ENCODE results near the gene BUB3. TPM values are rescaled to one million over a fixed set of nuclear protein-coding genes. Genes with fewer than 3 reads are reported as not detected.

BUB3 gene
- total RNA-seq, 4 donors from 2014 or later: 43.0 to 84.0 (median 49.2) TPM

DNA sequence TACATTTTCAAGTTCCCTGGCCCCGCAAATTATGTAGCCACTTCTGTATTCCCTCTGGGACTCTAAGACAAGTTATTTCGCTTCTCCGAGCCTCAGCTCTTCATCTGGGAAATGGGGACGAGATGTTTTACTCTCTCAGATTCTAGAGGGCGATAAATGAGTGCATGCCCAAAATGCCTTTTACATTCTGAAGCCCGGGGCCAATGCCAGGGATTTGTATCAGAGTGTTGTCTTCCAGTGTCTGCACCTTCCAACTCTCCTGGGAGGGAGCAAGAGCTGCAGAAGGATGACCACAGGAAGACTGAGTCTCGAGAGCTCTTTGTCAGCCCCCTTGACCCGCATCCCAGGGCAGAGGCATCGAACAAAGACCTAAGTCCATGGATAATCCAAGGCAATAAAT lies 39.9 kb downstream of the BUB3 start:
- no peak for TF ChIP-seq POLR2A (IDR thresholded peaks at IDR 0.05)
- TF ChIP-seq, protein P1, sequence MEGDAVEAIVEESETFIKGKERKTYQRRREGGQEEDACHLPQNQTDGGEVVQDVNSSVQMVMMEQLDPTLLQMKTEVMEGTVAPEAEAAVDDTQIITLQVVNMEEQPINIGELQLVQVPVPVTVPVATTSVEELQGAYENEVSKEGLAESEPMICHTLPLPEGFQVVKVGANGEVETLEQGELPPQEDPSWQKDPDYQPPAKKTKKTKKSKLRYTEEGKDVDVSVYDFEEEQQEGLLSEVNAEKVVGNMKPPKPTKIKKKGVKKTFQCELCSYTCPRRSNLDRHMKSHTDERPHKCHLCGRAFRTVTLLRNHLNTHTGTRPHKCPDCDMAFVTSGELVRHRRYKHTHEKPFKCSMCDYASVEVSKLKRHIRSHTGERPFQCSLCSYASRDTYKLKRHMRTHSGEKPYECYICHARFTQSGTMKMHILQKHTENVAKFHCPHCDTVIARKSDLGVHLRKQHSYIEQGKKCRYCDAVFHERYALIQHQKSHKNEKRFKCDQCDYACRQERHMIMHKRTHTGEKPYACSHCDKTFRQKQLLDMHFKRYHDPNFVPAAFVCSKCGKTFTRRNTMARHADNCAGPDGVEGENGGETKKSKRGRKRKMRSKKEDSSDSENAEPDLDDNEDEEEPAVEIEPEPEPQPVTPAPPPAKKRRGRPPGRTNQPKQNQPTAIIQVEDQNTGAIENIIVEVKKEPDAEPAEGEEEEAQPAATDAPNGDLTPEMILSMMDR (IDR thresholded peaks at IDR 0.05 in 4 of 5, conservative IDR thresholded peaks at IDR 0.05 in 1 of 5): no peak
- no peak for DNase-seq
- Histone ChIP-seq H3K36me3 (no peaks in the 10 kb centered on the region), H3K4me1 (no peaks in the 10 kb centered on the region), H3K9me3 (no peaks in the 10 kb centered on the region), H3K4me3 (no peak overlapping the region), H3K27ac (no peak overlapping the region), H3K27me3 (no peaks in the 10 kb centered on the region)
- ATAC-seq: no peak
- intact Hi-C loops (cut with DNase I; ENCODE audit: low total_unique reads) (no loop called here), in situ Hi-C loops (cut with MboI; ENCODE audit: low sequenced_read_pairs in 4 of 4) (no loop called here)

GRCh38 chr10:123200531-123200930 lies 46.3 kb downstream of the BUB3 start:
- Histone ChIP-seq H3K9me3 (no peaks in the 10 kb centered on the region), H3K36me3 (no peaks in the 10 kb centered on the region), H3K4me3 (no peak overlapping the region), H3K4me1 (no peaks in the 10 kb centered on the region), H3K27me3 (no peaks in the 10 kb centered on the region), H3K27ac (no peak overlapping the region)
- intact Hi-C loops (cut with DNase I; ENCODE audit: low total_unique reads) (no loop called here), in situ Hi-C loops (cut with MboI; ENCODE audit: low sequenced_read_pairs in 4 of 4) (no loop called here)
- DNase-seq: no peak
- no peak for ATAC-seq
- no peak for TF ChIP-seq POLR2A (IDR thresholded peaks at IDR 0.05)
- TF ChIP-seq, protein P1 (IDR thresholded peaks at IDR 0.05 in 4 of 5, conservative IDR thresholded peaks at IDR 0.05 in 1 of 5): no peak

- Histone ChIP-seq H3K27me3 (no peaks in the 10 kb centered on the region), H3K4me3 (no peak overlapping the region), H3K4me1 (no peaks in the 10 kb centered on the region), H3K27ac (no peak overlapping the region), H3K9me3 (no peaks in the 10 kb centered on the region), H3K36me3 (no peaks in the 10 kb centered on the region)
- in situ Hi-C loops (cut with MboI; ENCODE audit: low sequenced_read_pairs in 4 of 4) (no loop called here), intact Hi-C loops (cut with DNase I; ENCODE audit: low total_unique reads) (no loop called here)
- no peak for ATAC-seq
- no peak for DNase-seq
- TF ChIP-seq POLR2A (IDR thresholded peaks at IDR 0.05): no peak
- TF ChIP-seq, protein P1 (IDR thresholded peaks at IDR 0.05 in 4 of 5, conservative IDR thresholded peaks at IDR 0.05 in 1 of 5): no peak
Measured at GRCh38 chr10:123202506-123202905, 48.3 kb downstream of the BUB3 start.

DNA sequence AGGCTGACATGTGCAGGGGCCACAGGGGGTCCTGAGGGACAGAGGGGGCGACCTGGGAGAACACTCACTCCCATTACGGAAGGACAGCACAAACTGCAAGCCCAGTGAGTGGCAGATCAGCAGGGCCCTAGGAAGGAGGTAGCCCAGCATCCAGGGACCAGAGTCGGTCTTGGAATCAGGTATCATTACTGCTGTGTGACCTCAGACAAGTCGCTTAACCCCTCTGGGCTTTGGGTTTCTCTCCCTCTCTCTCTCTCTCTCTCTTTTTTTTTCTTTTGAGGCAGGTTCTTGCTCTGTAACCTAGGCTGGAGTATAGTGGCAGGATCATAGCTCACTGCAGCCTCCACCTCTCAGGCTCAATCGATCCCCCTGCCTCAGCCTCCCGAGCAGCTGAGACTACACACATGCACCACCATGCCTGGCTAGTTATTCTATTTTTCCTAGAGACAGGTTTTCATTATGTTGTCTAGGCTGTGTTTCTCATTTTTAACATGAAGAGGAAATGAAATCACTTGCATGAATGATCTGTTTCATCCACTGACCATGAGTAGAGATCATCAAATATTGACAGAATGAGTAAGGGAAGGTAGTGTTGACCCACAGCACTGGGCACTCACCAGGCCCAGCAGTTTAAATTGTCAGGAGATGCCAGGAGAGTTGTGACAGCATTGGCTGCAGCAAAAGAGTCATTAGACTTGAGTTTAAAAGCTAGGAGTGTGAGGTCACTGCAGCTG lies 49.4 kb downstream of the BUB3 start:
- TF ChIP-seq POLR2A (IDR thresholded peaks at IDR 0.05): no peak
- TF ChIP-seq, protein P1 (IDR thresholded peaks at IDR 0.05 in 4 of 5, conservative IDR thresholded peaks at IDR 0.05 in 1 of 5): no peak
- Histone ChIP-seq H3K4me3 (no peak overlapping the region), H3K4me1 (no peaks in the 10 kb centered on the region), H3K27me3 (no peaks in the 10 kb centered on the region), H3K27ac (no peak overlapping the region), H3K9me3 (no peaks in the 10 kb centered on the region), H3K36me3 (no peaks in the 10 kb centered on the region)
- intact Hi-C loops (cut with DNase I; ENCODE audit: low total_unique reads) (no loop called here), in situ Hi-C loops (cut with MboI; ENCODE audit: low sequenced_read_pairs in 4 of 4) (no loop called here)
- no peak for ATAC-seq
- DNase-seq: no peak

GRCh38 chr10:123204127-123204461 lies 49.9 kb downstream of the BUB3 start:
- ATAC-seq: no peak
- no peak overlapping the region for H3K27ac ChIP-seq

More at GRCh38 chr10:123204127-123204461, 49.9 kb downstream of the BUB3 start:
- no peak overlapping the region for H3K4me3 ChIP-seq
- no peaks in the 10 kb centered on the region for H3K9me3 ChIP-seq
- DNase-seq: no peak
- H3K4me1 ChIP-seq: no peaks in the 10 kb centered on the region
- intact Hi-C loops (cut with DNase I; ENCODE audit: low total_unique reads) (no loop called here), in situ Hi-C loops (cut with MboI; ENCODE audit: low sequenced_read_pairs in 4 of 4) (no loop called here)
- no peaks in the 10 kb centered on the region for H3K36me3 ChIP-seq
- TF ChIP-seq, protein P1 (IDR thresholded peaks at IDR 0.05 in 4 of 5, conservative IDR thresholded peaks at IDR 0.05 in 1 of 5): no peak
- no peak for TF ChIP-seq POLR2A (IDR thresholded peaks at IDR 0.05)
- H3K27me3 ChIP-seq: no peaks in the 10 kb centered on the region
